GM12892 (cell line): ENCODE results near the gene DTNB.

Experiments
- POLR2A ChIP-seq: IDR thresholded peaks from 2 replicates; pipeline ENCODE4 v1.6.1; 2011; ENCODE audit warnings: low read depth, low read length, control low read depth
- TAF1 ChIP-seq: IDR thresholded peaks from 2 replicates; pipeline ENCODE4 v1.6.1; 2011; ENCODE audit warnings: low read depth, mild to moderate bottlenecking, control low read depth, low read length, borderline replicate concordance

GRCh38 chr2:25443766-25444165, 229.6 kb downstream of the DTNB start:
- TF ChIP-seq POLR2A = no peak
- no peak for TF ChIP-seq TAF1
